Transverse colon (tissue), 3 donors: ENCODE measurements around the gene ARNT2.

ENCODE experiments used
- EP300 ChIP-seq: sonication (generic); formaldehyde crosslinking; IDR thresholded peaks from one replicate; pipeline ENCODE4 v1.6.1; 2017; ENCODE audit warnings: antibody characterized with exemption, low read depth
- TF ChIP-seq, protein P1 (sequence below), 5 experiments: fragments of 200-600 bp in 3 of 5; fragments of 450-650 bp in 2 of 5; sonication (generic) in 3 of 5; IDR thresholded peaks; 1 replicate in 2 of 5; 2 replicates in 3 of 5; pipeline ENCODE4 v1.5.1; 2016 to 2017; ENCODE audit warnings: antibody characterized with exemption in 5 of 5, inconsistent platforms in 3 of 5, mild to moderate bottlenecking in 2 of 5, moderate library complexity in 1 of 5

- TF ChIP-seq, protein P1, sequence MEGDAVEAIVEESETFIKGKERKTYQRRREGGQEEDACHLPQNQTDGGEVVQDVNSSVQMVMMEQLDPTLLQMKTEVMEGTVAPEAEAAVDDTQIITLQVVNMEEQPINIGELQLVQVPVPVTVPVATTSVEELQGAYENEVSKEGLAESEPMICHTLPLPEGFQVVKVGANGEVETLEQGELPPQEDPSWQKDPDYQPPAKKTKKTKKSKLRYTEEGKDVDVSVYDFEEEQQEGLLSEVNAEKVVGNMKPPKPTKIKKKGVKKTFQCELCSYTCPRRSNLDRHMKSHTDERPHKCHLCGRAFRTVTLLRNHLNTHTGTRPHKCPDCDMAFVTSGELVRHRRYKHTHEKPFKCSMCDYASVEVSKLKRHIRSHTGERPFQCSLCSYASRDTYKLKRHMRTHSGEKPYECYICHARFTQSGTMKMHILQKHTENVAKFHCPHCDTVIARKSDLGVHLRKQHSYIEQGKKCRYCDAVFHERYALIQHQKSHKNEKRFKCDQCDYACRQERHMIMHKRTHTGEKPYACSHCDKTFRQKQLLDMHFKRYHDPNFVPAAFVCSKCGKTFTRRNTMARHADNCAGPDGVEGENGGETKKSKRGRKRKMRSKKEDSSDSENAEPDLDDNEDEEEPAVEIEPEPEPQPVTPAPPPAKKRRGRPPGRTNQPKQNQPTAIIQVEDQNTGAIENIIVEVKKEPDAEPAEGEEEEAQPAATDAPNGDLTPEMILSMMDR (IDR thresholded peaks at IDR 0.05), result no peak
- TF ChIP-seq EP300, result no peak
Measured at GRCh38 chr15:80441714-80442113, 37.5 kb downstream of the ARNT2 start.
